ENCODE results near the gene TENT4B.

Gene TENT4B

GRCh38 chr16:50152351-50152806 lies 727 bp upstream of the TENT4B start:
- in situ Hi-C loops (cut with MboI; ENCODE audit: low sequenced_read_pairs, unreplicated experiment), result no loop called here
- peak; percentile 83 for DNase-seq (ENCODE audit: low spot score)
- TF ChIP-seq CTCF (IDR thresholded peaks at IDR 0.05; ENCODE audit: borderline replicate concordance, control extremely low read depth, extremely low read depth, insufficient read depth, missing control alignments), result no peak

- DNase-seq (ENCODE audit: low spot score), result peak; percentile 57
- no peak for TF ChIP-seq CTCF (IDR thresholded peaks at IDR 0.05; ENCODE audit: borderline replicate concordance, control extremely low read depth, extremely low read depth, insufficient read depth, missing control alignments)
- in situ Hi-C loops (cut with MboI; ENCODE audit: low sequenced_read_pairs, unreplicated experiment), result no loop called here
These were observed 702 bp downstream of the TENT4B start for GRCh38 chr16:50153596-50154419.

GRCh38 chr16:50154420-50154950 lies 1.4 kb downstream of the TENT4B start:
- no peak for TF ChIP-seq CTCF (IDR thresholded peaks at IDR 0.05; ENCODE audit: borderline replicate concordance, control extremely low read depth, extremely low read depth, insufficient read depth, missing control alignments)
- no peak for DNase-seq (ENCODE audit: low spot score)
- in situ Hi-C loops (cut with MboI; ENCODE audit: low sequenced_read_pairs, unreplicated experiment), result no loop called here

GRCh38 chr16:50155925-50156324 lies 2.8 kb downstream of the TENT4B start:
- no peak for DNase-seq (ENCODE audit: low spot score)
- no peak for TF ChIP-seq CTCF (IDR thresholded peaks at IDR 0.05; ENCODE audit: borderline replicate concordance, control extremely low read depth, extremely low read depth, insufficient read depth, missing control alignments)
- in situ Hi-C loops (cut with MboI; ENCODE audit: low sequenced_read_pairs, unreplicated experiment), result no loop called here

- in situ Hi-C loops (cut with MboI; ENCODE audit: low sequenced_read_pairs, unreplicated experiment), result no loop called here
- TF ChIP-seq CTCF (IDR thresholded peaks at IDR 0.05; ENCODE audit: borderline replicate concordance, control extremely low read depth, extremely low read depth, insufficient read depth, missing control alignments), result no peak
- no peak for DNase-seq (ENCODE audit: low spot score)
These were observed 3.5 kb downstream of the TENT4B start for GRCh38 chr16:50156590-50156989.

GRCh38 chr16:50160495-50161164 lies 7.5 kb downstream of the TENT4B start:
- in situ Hi-C loops (cut with MboI; ENCODE audit: low sequenced_read_pairs, unreplicated experiment), result no loop called here
- no peak for DNase-seq (ENCODE audit: low spot score)
- TF ChIP-seq CTCF (IDR thresholded peaks at IDR 0.05; ENCODE audit: borderline replicate concordance, control extremely low read depth, extremely low read depth, insufficient read depth, missing control alignments), result no peak
